ENCODE measurements around the gene POLRMT. TPM values are rescaled to one million over a fixed set of nuclear protein-coding genes. Genes with fewer than 3 reads are reported as not detected.
"Not testable (repeated sequence)": the region's sequence is repeated elsewhere in the genome, so short reads cannot be mapped to it uniquely, and the experiment has no call there.

Gene POLRMT
- total and polyA plus RNA-seq, 4 experiments from 2014 or later: 31.6 to 103 (median 78.6) TPM

- H3K9me3 ChIP-seq (ENCODE audit: control insufficient read depth in 1 of 2, low read length in 2 of 2); H3K27me3 ChIP-seq (ENCODE audit: insufficient read depth, low read length); H3K27me3 Mint-ChIP-seq; H3K4me3 Mint-ChIP-seq; intact Hi-C loops (cut with micrococcal nuclease); H3K27ac ChIP-seq (ENCODE audit: low read depth, low read length); H3K27ac Mint-ChIP-seq; H3K4me3 ChIP-seq (ENCODE audit: low read length in 2 of 2); H3K9me3 Mint-ChIP-seq; DNase-seq: not testable (repeated sequence)
- Mint-ChIP-seq H3K36me3 (peaks cover 0 to 11% of the 10 kb centered on the region in 2 donors), H3K4me1 (peaks cover 3 to 11% (median 6%) of the 10 kb centered on the region in 4 donors)
- Histone ChIP-seq H3K36me3 (ENCODE audit: insufficient read depth, low read length) (peaks cover 10% of the 10 kb centered on the region), H3K4me1 (ENCODE audit: insufficient read depth, low read length) (peaks cover 19% of the 10 kb centered on the region)
- ChIA-PET CTCF (ENCODE audit: partially characterized antibody) (interaction anchor here (0.8 to 4.3 kb wide), 8 partner anchors 10 to 152 kb away, joined by 3 to 26 read pairs (median 4); partner anchors contain the start of gene RNF126), POLR2A (ENCODE audit: partially characterized antibody) (interaction anchor here (0.7 to 2.2 kb wide), 6 partner anchors 13 to 92 kb away, joined by 3 to 7 read pairs (median 4); partner anchors contain the start of genes BSG and POLRMT)
Measured at GRCh38 chr19:585146-585545, 48.2 kb downstream of the POLRMT start.

- Mint-ChIP-seq H3K4me1 (peaks cover 3 to 11% (median 6%) of the 10 kb centered on the region in 4 donors), H3K36me3 (peaks cover 0 to 13% of the 10 kb centered on the region in 2 donors), H3K4me3 (no peak overlapping the region), H3K9me3 (peaks cover 0 to 1% (median 0%) of the 10 kb centered on the region in 8 donors), H3K27ac (peak overlapping the region in 1 of 7 donors; percentile 75), H3K27me3 (peaks cover 3 to 6% of the 10 kb centered on the region in 2 donors)
- Histone ChIP-seq H3K9me3 (ENCODE audit: control insufficient read depth in 1 of 2, low read length in 2 of 2) (no peaks in the 10 kb centered on the region), H3K27ac (ENCODE audit: low read depth, low read length) (no peak overlapping the region), H3K36me3 (ENCODE audit: insufficient read depth, low read length) (peaks cover 14% of the 10 kb centered on the region), H3K4me3 (ENCODE audit: low read length in 2 of 2) (no peak overlapping the region), H3K4me1 (ENCODE audit: insufficient read depth, low read length) (peaks cover 19% of the 10 kb centered on the region), H3K27me3 (ENCODE audit: insufficient read depth, low read length) (peaks cover 6% of the 10 kb centered on the region)
- ChIA-PET POLR2A (ENCODE audit: partially characterized antibody) (interaction anchor here (0.9 to 2.2 kb wide), 11 partner anchors 10 to 95 kb away, joined by 3 to 7 read pairs (median 4); partner anchors contain the start of genes BSG and RNF126), CTCF (ENCODE audit: partially characterized antibody) (interaction anchor here (0.7 to 4.3 kb wide), 12 partner anchors 10 to 157 kb away, joined by 3 to 26 read pairs (median 4); partner anchors contain the start of gene RNF126)
- DNase-seq: peak; percentile 54 to 70 (median 60)
- intact Hi-C loops (cut with micrococcal nuclease): loop anchor here (1.0 kb wide), 1 partner anchor 150 kb away; no protein-coding TSS in a partner anchor
Measured at GRCh38 chr19:584240-585001, 48.9 kb downstream of the POLRMT start.

- intact Hi-C loops (cut with micrococcal nuclease): loop anchor here (1.0 kb wide), 1 partner anchor 150 kb away; no protein-coding TSS in a partner anchor
- Mint-ChIP-seq H3K4me1 (peaks cover 3 to 7% (median 5%) of the 10 kb centered on the region in 4 donors), H3K36me3 (peaks cover 0 to 14% of the 10 kb centered on the region in 2 donors), H3K27me3 (peaks cover 3 to 6% of the 10 kb centered on the region in 2 donors), H3K9me3 (peaks cover 0 to 1% (median 0%) of the 10 kb centered on the region in 8 donors), H3K4me3 (no peak overlapping the region), H3K27ac (peak overlapping the region in 2 of 7 donors; percentile 51 to 75)
- CTCF ChIA-PET (ENCODE audit: partially characterized antibody): interaction anchor here (0.7 to 4.3 kb wide), 11 partner anchors 9 to 158 kb away, joined by 3 to 26 read pairs (median 4); partner anchors contain the start of gene RNF126
- DNase-seq: no peak
- H3K27me3 ChIP-seq (ENCODE audit: insufficient read depth, low read length): peaks cover 5% of the 10 kb centered on the region
- POLR2A ChIA-PET (ENCODE audit: partially characterized antibody): interaction anchor here (0.9 to 2.2 kb wide), 11 partner anchors 9 to 95 kb away, joined by 3 to 7 read pairs (median 4); partner anchors contain the start of genes BSG and RNF126
- no peaks in the 10 kb centered on the region for H3K9me3 ChIP-seq (ENCODE audit: control insufficient read depth in 1 of 2, low read length in 2 of 2)
- no peak overlapping the region for H3K27ac ChIP-seq (ENCODE audit: low read depth, low read length)
- peaks cover 14% of the 10 kb centered on the region for H3K36me3 ChIP-seq (ENCODE audit: insufficient read depth, low read length)
- H3K4me3 ChIP-seq (ENCODE audit: low read length in 2 of 2): no peak overlapping the region
- H3K4me1 ChIP-seq (ENCODE audit: insufficient read depth, low read length): peaks cover 14% of the 10 kb centered on the region
Measured at GRCh38 chr19:583968-584239, 49.4 kb downstream of the POLRMT start.

GRCh38 chr19:583198-583967, 50.0 kb downstream of the POLRMT start:
- Histone ChIP-seq H3K27me3 (ENCODE audit: insufficient read depth, low read length) (no peaks in the 10 kb centered on the region), H3K4me1 (ENCODE audit: insufficient read depth, low read length) (peaks cover 9% of the 10 kb centered on the region), H3K9me3 (ENCODE audit: control insufficient read depth in 1 of 2, low read length in 2 of 2) (no peaks in the 10 kb centered on the region), H3K4me3 (ENCODE audit: low read length in 2 of 2) (no peak overlapping the region), H3K27ac (ENCODE audit: low read depth, low read length) (no peak overlapping the region), H3K36me3 (ENCODE audit: insufficient read depth, low read length) (peaks cover 14% of the 10 kb centered on the region)
- Mint-ChIP-seq H3K27ac (peak overlapping the region in 1 of 7 donors; percentile 75), H3K27me3 (peaks cover 3 to 6% of the 10 kb centered on the region in 2 donors), H3K4me3 (no peak overlapping the region), H3K36me3 (peaks cover 0 to 15% of the 10 kb centered on the region in 2 donors), H3K4me1 (peaks cover 3 to 6% (median 4%) of the 10 kb centered on the region in 4 donors), H3K9me3 (peaks cover 0 to 1% (median 0%) of the 10 kb centered on the region in 8 donors)
- ChIA-PET POLR2A (ENCODE audit: partially characterized antibody) (interaction anchor here (0.9 to 2.2 kb wide), 9 partner anchors 9 to 96 kb away, joined by 3 to 7 read pairs (median 5); partner anchors contain the start of genes BSG and RNF126), CTCF (ENCODE audit: partially characterized antibody) (interaction anchor here (0.7 to 4.3 kb wide), 9 partner anchors 9 to 158 kb away, joined by 3 to 26 read pairs (median 5); partner anchors contain the start of gene RNF126)
- DNase-seq: no peak
- intact Hi-C loops (cut with micrococcal nuclease): no loop called here

GRCh38 chr19:582497-583197, 50.7 kb downstream of the POLRMT start:
- H3K27me3 Mint-ChIP-seq: peaks cover 1 to 2% of the 10 kb centered on the region in 2 donors
- H3K4me3 ChIP-seq (ENCODE audit: low read length in 2 of 2): no peak overlapping the region
- H3K4me3 Mint-ChIP-seq: no peak overlapping the region
- H3K36me3 ChIP-seq (ENCODE audit: insufficient read depth, low read length): peaks cover 14% of the 10 kb centered on the region
- peaks cover 0 to 5% (median 2%) of the 10 kb centered on the region in 4 donors for H3K4me1 Mint-ChIP-seq
- peaks cover 0 to 15% of the 10 kb centered on the region in 2 donors for H3K36me3 Mint-ChIP-seq
- ChIA-PET POLR2A (ENCODE audit: partially characterized antibody) (no interaction called here), CTCF (ENCODE audit: partially characterized antibody) (interaction anchor here (4.3 kb wide), 1 partner anchor 150 kb away, joined by 26 read pairs; no protein-coding TSS in a partner anchor)
- peaks cover 0 to 1% (median 0%) of the 10 kb centered on the region in 8 donors for H3K9me3 Mint-ChIP-seq
- DNase-seq: no peak
- peaks cover 4% of the 10 kb centered on the region for H3K4me1 ChIP-seq (ENCODE audit: insufficient read depth, low read length)
- intact Hi-C loops (cut with micrococcal nuclease): no loop called here
- no peak overlapping the region for H3K27ac ChIP-seq (ENCODE audit: low read depth, low read length)
- H3K27me3 ChIP-seq (ENCODE audit: insufficient read depth, low read length): no peaks in the 10 kb centered on the region
- no peak overlapping the region for H3K27ac Mint-ChIP-seq
- H3K9me3 ChIP-seq (ENCODE audit: control insufficient read depth in 1 of 2, low read length in 2 of 2): no peaks in the 10 kb centered on the region

GRCh38 chr19:581399-582111, 51.8 kb downstream of the POLRMT start:
- Mint-ChIP-seq H3K4me3 (no peak overlapping the region), H3K4me1 (peaks cover 3 to 14% (median 4%) of the 10 kb centered on the region in 4 donors), H3K9me3 (peaks cover 0 to 1% (median 0%) of the 10 kb centered on the region in 8 donors), H3K27me3 (peaks cover 1 to 2% of the 10 kb centered on the region in 2 donors), H3K36me3 (peaks cover 0 to 16% of the 10 kb centered on the region in 2 donors), H3K27ac (no peak overlapping the region)
- Histone ChIP-seq H3K27ac (ENCODE audit: low read depth, low read length) (no peak overlapping the region), H3K36me3 (ENCODE audit: insufficient read depth, low read length) (peaks cover 14% of the 10 kb centered on the region), H3K4me3 (ENCODE audit: low read length in 2 of 2) (no peak overlapping the region), H3K27me3 (ENCODE audit: insufficient read depth, low read length) (no peaks in the 10 kb centered on the region), H3K4me1 (ENCODE audit: insufficient read depth, low read length) (peaks cover 7% of the 10 kb centered on the region), H3K9me3 (ENCODE audit: control insufficient read depth in 1 of 2, low read length in 2 of 2) (no peaks in the 10 kb centered on the region)
- no peak for DNase-seq
- ChIA-PET POLR2A (ENCODE audit: partially characterized antibody) (no interaction called here), CTCF (ENCODE audit: partially characterized antibody) (no interaction called here)
- intact Hi-C loops (cut with micrococcal nuclease): no loop called here
